Nephron progenitor cell (in vitro differentiated cells): Measurements from ENCODE around the gene SPATA25.
"Not testable (repeated sequence)": the region's sequence is repeated elsewhere in the genome, so short reads cannot be mapped to it uniquely, and the experiment has no call there.

Experiments used
- DNase-seq: peaks from one replicate; pipeline ENCODE4 v3.0.0; 2021
- H3K27ac Mint-ChIP-seq: 2 replicates; pipeline ENCODE4 v1.8.0; 2021; ENCODE audit warnings: mild to moderate bottlenecking, moderate library complexity, mixed read lengths
- H3K27me3 Mint-ChIP-seq: 2 replicates; pipeline ENCODE4 v1.8.0; 2021; ENCODE audit warnings: mild to moderate bottlenecking, low read depth, mixed read lengths; ENCODE audit not compliant: poor library complexity
- H3K36me3 Mint-ChIP-seq: 2 replicates; pipeline ENCODE4 v1.8.0; 2021; ENCODE audit warnings: low read depth, mixed read lengths
- H3K4me1 Mint-ChIP-seq: 2 replicates; pipeline ENCODE4 v1.8.0; 2021; ENCODE audit warnings: mixed read lengths
- H3K4me3 Mint-ChIP-seq: 2 replicates; pipeline ENCODE4 v1.8.0; 2021; ENCODE audit warnings: mild to moderate bottlenecking, moderate library complexity, mixed read lengths
- H3K9me3 Mint-ChIP-seq: 2 replicates; pipeline ENCODE4 v1.8.0; 2021; ENCODE audit warnings: mild to moderate bottlenecking, moderate library complexity, mixed read lengths
- CTCF ChIP-seq: fragments of 200-600 bp; sonication (generic); IDR thresholded peaks from 2 replicates; pipeline ENCODE4 v1.5.0; 2021; ENCODE audit warnings: antibody characterized with exemption

SPATA25 gene

GRCh38 chr20:45902199-45902701 is 14.8 kb upstream of the SPATA25 start:
- Mint-ChIP-seq H3K9me3 (no peaks in the 10 kb centered on the region), H3K36me3 (peaks cover 34% of the 10 kb centered on the region), H3K4me1 (no peaks in the 10 kb centered on the region), H3K4me3 (no peak overlapping the region), H3K27ac (no peak overlapping the region), H3K27me3 (no peaks in the 10 kb centered on the region)
- DNase-seq, result no peak
- no peak for TF ChIP-seq CTCF

GRCh38 chr20:45901332-45901731 is 13.9 kb upstream of the SPATA25 start:
- not testable (repeated sequence) for H3K4me3 Mint-ChIP-seq, DNase-seq, H3K9me3 Mint-ChIP-seq, H3K4me1 Mint-ChIP-seq, H3K27me3 Mint-ChIP-seq, H3K27ac Mint-ChIP-seq
- peaks cover 31% of the 10 kb centered on the region for H3K36me3 Mint-ChIP-seq

- no peak for TF ChIP-seq CTCF
- no peak overlapping the region for H3K27ac Mint-ChIP-seq
Measured at GRCh38 chr20:45899046-45899835, 11.8 kb upstream of the SPATA25 start.

GRCh38 chr20:45898285-45898684 is 10.9 kb upstream of the SPATA25 start:
- Mint-ChIP-seq H3K4me3 (no peak overlapping the region), H3K9me3 (no peaks in the 10 kb centered on the region), H3K4me1 (peaks cover 7% of the 10 kb centered on the region), H3K27me3 (no peaks in the 10 kb centered on the region), H3K36me3 (peaks cover 18% of the 10 kb centered on the region), H3K27ac (no peak overlapping the region)
- no peak for TF ChIP-seq CTCF
- no peak for DNase-seq

More at GRCh38 chr20:45899046-45899835, 11.8 kb upstream of the SPATA25 start:
- no peak for DNase-seq
- Mint-ChIP-seq H3K36me3 (peaks cover 16% of the 10 kb centered on the region), H3K9me3 (no peaks in the 10 kb centered on the region), H3K4me1 (no peaks in the 10 kb centered on the region), H3K27me3 (no peaks in the 10 kb centered on the region), H3K4me3 (no peak overlapping the region)

DNA sequence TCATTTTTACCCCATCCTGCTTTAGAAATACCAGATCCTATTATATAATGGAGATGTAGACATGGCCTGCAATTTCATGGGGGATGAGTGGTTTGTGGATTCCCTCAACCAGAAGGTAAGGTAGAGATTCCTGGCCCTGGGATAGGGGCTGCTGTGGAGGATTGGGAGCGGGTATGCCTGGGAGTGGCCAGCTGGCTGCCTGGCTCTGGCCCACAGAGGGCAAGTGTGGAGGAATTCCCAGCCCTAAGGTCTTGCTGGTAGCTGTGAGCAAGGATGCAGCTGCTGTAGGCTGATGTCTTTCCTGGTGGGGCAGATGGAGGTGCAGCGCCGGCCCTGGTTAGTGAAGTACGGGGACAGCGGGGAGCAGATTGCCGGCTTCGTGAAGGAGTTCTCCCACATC is 10.3 kb upstream of the SPATA25 start:
- TF ChIP-seq CTCF, result no peak

GRCh38 chr20:45897289-45897688 is 9.9 kb upstream of the SPATA25 start:
- Mint-ChIP-seq H3K27ac (peak overlapping the region; percentile 14), H3K36me3 (peaks cover 15% of the 10 kb centered on the region), H3K9me3 (no peaks in the 10 kb centered on the region), H3K4me3 (no peak overlapping the region), H3K27me3 (no peaks in the 10 kb centered on the region), H3K4me1 (peaks cover 12% of the 10 kb centered on the region)
- no peak for DNase-seq
- TF ChIP-seq CTCF, result no peak

More for the DNA sequence above, 10.3 kb upstream of the SPATA25 start:
- peaks cover 15% of the 10 kb centered on the region for H3K36me3 Mint-ChIP-seq
- H3K9me3 Mint-ChIP-seq, result no peaks in the 10 kb centered on the region
- H3K4me1 Mint-ChIP-seq, result peaks cover 8% of the 10 kb centered on the region
- H3K27ac Mint-ChIP-seq, result peak overlapping the region; percentile 14
- DNase-seq, result no peak
- H3K4me3 Mint-ChIP-seq, result no peak overlapping the region
- no peaks in the 10 kb centered on the region for H3K27me3 Mint-ChIP-seq
